Natural killer cell treated with Interleukin-12 subunit alpha and Interleukin-12 subunit beta and Interleukin-15 and Interleukin-18, amount 100 ng/mL, for 72 hours (primary cell): ENCODE measurements around the gene TMEM72. TPM values are rescaled to one million over a fixed set of nuclear protein-coding genes. Genes with fewer than 3 reads are reported as not detected.

Experiments
- ATAC-seq, 2 donors: fragments of 150-1000 bp; cut with Tn5 transposase in 1 of 2; sonication (Bioruptor Pico), chemical (Tn5 transposase) in 1 of 2; 2 replicates each; pipeline ENCODE4 v1.10.0; 2021
- DNase-seq: peaks from one replicate; pipeline ENCODE4 v3.0.0; 2022; ENCODE audit warnings: low spot score
- H3K27ac Mint-ChIP-seq, 2 donors: 1 replicate in 1 of 2; 2 replicates in 1 of 2; pipeline ENCODE4 v1.8.0; 2022; ENCODE audit warnings: mixed read lengths in 2 of 2, mild to moderate bottlenecking in 1 of 2, moderate library complexity in 1 of 2
- H3K27me3 Mint-ChIP-seq, 2 donors: 1 replicate in 1 of 2; 2 replicates in 1 of 2; pipeline ENCODE4 v1.8.0; 2022; ENCODE audit warnings: mixed read lengths in 2 of 2
- H3K36me3 Mint-ChIP-seq: one replicate; pipeline ENCODE4 v1.8.0; 2022; ENCODE audit warnings: mixed read lengths
- H3K4me1 Mint-ChIP-seq, 2 donors: 1 replicate in 1 of 2; 2 replicates in 1 of 2; pipeline ENCODE4 v1.8.0; 2022; ENCODE audit warnings: low read depth in 2 of 2, mixed read lengths in 2 of 2, mild to moderate bottlenecking in 1 of 2
- H3K4me3 Mint-ChIP-seq: one replicate; pipeline ENCODE4 v1.8.0; 2022; ENCODE audit warnings: mixed read lengths
- H3K9me3 Mint-ChIP-seq: 2 replicates; pipeline ENCODE4 v1.8.0; 2022; ENCODE audit warnings: mixed read lengths
- total RNA-seq, 2 donors: library from RNA; stranded (reverse); gene quantifications; one replicate each; pipeline ENCODE4 v1.2.3, GENCODE V29; 2022

The TMEM72 gene
- total RNA-seq, 2 donors from 2014 or later: not detected

GRCh38 chr10:44880090-44880715 lies 30.9 kb upstream of the TMEM72 start:
- DNase-seq (no peak), ATAC-seq (no peak)
- peaks cover 28 to 34% of the 10 kb centered on the region in 2 donors for H3K27me3 Mint-ChIP-seq
- H3K4me1 Mint-ChIP-seq: peaks cover 21% of the 10 kb centered on the region in 2 donors
- H3K27ac Mint-ChIP-seq: peak overlapping the region in 1 of 2 donors; percentile 66
- no peaks in the 10 kb centered on the region for H3K36me3 Mint-ChIP-seq
- peak overlapping the region; percentile 33 for H3K4me3 Mint-ChIP-seq
- no peaks in the 10 kb centered on the region for H3K9me3 Mint-ChIP-seq

GRCh38 chr10:44881649-44882048 lies 29.5 kb upstream of the TMEM72 start:
- Mint-ChIP-seq H3K9me3 (no peaks in the 10 kb centered on the region), H3K27me3 (peaks cover 28 to 34% of the 10 kb centered on the region in 2 donors), H3K36me3 (no peaks in the 10 kb centered on the region), H3K4me3 (no peak overlapping the region), H3K27ac (no peak overlapping the region), H3K4me1 (peaks cover 21% of the 10 kb centered on the region in 2 donors)
- DNase-seq: no peak
- no peak for ATAC-seq

GRCh38 chr10:44882166-44882720 lies 28.9 kb upstream of the TMEM72 start:
- DNase-seq: no peak
- H3K27me3 Mint-ChIP-seq: peaks cover 28 to 34% of the 10 kb centered on the region in 2 donors
- H3K4me1 Mint-ChIP-seq: peaks cover 21% of the 10 kb centered on the region in 2 donors
- no peaks in the 10 kb centered on the region for H3K9me3 Mint-ChIP-seq
- no peaks in the 10 kb centered on the region for H3K36me3 Mint-ChIP-seq
- H3K4me3 Mint-ChIP-seq: no peak overlapping the region
- no peak overlapping the region for H3K27ac Mint-ChIP-seq
- ATAC-seq: no peak

GRCh38 chr10:44883593-44884331 lies 27.4 kb upstream of the TMEM72 start:
- Mint-ChIP-seq H3K27me3 (peaks cover 27 to 34% of the 10 kb centered on the region in 2 donors), H3K36me3 (no peaks in the 10 kb centered on the region), H3K4me1 (peaks cover 19% of the 10 kb centered on the region in 2 donors), H3K4me3 (no peak overlapping the region), H3K27ac (no peak overlapping the region), H3K9me3 (no peaks in the 10 kb centered on the region)
- no peak for DNase-seq
- ATAC-seq: no peak

GRCh38 chr10:44885710-44886109 lies 25.4 kb upstream of the TMEM72 start:
- Mint-ChIP-seq H3K4me3 (no peak overlapping the region), H3K36me3 (no peaks in the 10 kb centered on the region), H3K27ac (no peak overlapping the region), H3K27me3 (peaks cover 16 to 21% of the 10 kb centered on the region in 2 donors), H3K4me1 (peaks cover 4 to 10% of the 10 kb centered on the region in 2 donors), H3K9me3 (no peaks in the 10 kb centered on the region)
- ATAC-seq: no peak
- DNase-seq: no peak

- H3K4me1 Mint-ChIP-seq: peaks cover 0 to 4% of the 10 kb centered on the region in 2 donors
- ATAC-seq (no peak), DNase-seq (no peak)
- H3K27me3 Mint-ChIP-seq: peaks cover 16 to 21% of the 10 kb centered on the region in 2 donors
- no peak overlapping the region for H3K4me3 Mint-ChIP-seq
- H3K36me3 Mint-ChIP-seq: no peaks in the 10 kb centered on the region
- H3K27ac Mint-ChIP-seq: no peak overlapping the region
- H3K9me3 Mint-ChIP-seq: no peaks in the 10 kb centered on the region
Measured at GRCh38 chr10:44886966-44887365, 24.2 kb upstream of the TMEM72 start.

- DNase-seq: no peak
- ATAC-seq: no peak
- Mint-ChIP-seq H3K4me3 (no peak overlapping the region), H3K9me3 (no peaks in the 10 kb centered on the region), H3K36me3 (no peaks in the 10 kb centered on the region), H3K27me3 (peaks cover 2 to 15% of the 10 kb centered on the region in 2 donors), H3K4me1 (no peaks in the 10 kb centered on the region), H3K27ac (no peak overlapping the region)
Measured at GRCh38 chr10:44888886-44889285, 22.3 kb upstream of the TMEM72 start.

GRCh38 chr10:44889834-44890233 lies 21.3 kb upstream of the TMEM72 start:
- no peak overlapping the region for H3K27ac Mint-ChIP-seq
- no peak for DNase-seq
- no peaks in the 10 kb centered on the region for H3K36me3 Mint-ChIP-seq
- H3K27me3 Mint-ChIP-seq: peaks cover 2 to 7% of the 10 kb centered on the region in 2 donors
- H3K4me3 Mint-ChIP-seq: no peak overlapping the region
- no peaks in the 10 kb centered on the region for H3K4me1 Mint-ChIP-seq
- ATAC-seq: no peak
- no peaks in the 10 kb centered on the region for H3K9me3 Mint-ChIP-seq

- peaks cover 2 to 7% of the 10 kb centered on the region in 2 donors for H3K27me3 Mint-ChIP-seq
- no peak overlapping the region for H3K4me3 Mint-ChIP-seq
- H3K4me1 Mint-ChIP-seq: no peaks in the 10 kb centered on the region
- peak; percentile 14 to 40 for ATAC-seq
- DNase-seq: no peak
- H3K27ac Mint-ChIP-seq: no peak overlapping the region
- no peaks in the 10 kb centered on the region for H3K36me3 Mint-ChIP-seq
- H3K9me3 Mint-ChIP-seq: no peaks in the 10 kb centered on the region
Measured at GRCh38 chr10:44890696-44891563, 20.2 kb upstream of the TMEM72 start.

- H3K4me1 Mint-ChIP-seq: no peaks in the 10 kb centered on the region
- peaks cover 2 to 7% of the 10 kb centered on the region in 2 donors for H3K27me3 Mint-ChIP-seq
- ATAC-seq: no peak
- no peak overlapping the region for H3K27ac Mint-ChIP-seq
- no peak for DNase-seq
- H3K4me3 Mint-ChIP-seq: no peak overlapping the region
- H3K9me3 Mint-ChIP-seq: no peaks in the 10 kb centered on the region
- H3K36me3 Mint-ChIP-seq: no peaks in the 10 kb centered on the region
Measured at GRCh38 chr10:44891721-44892120, 19.4 kb upstream of the TMEM72 start.

- no peak for ATAC-seq
- Mint-ChIP-seq H3K9me3 (no peaks in the 10 kb centered on the region), H3K36me3 (no peaks in the 10 kb centered on the region), H3K27me3 (peaks cover 2 to 7% of the 10 kb centered on the region in 2 donors), H3K27ac (no peak overlapping the region), H3K4me3 (no peak overlapping the region), H3K4me1 (no peaks in the 10 kb centered on the region)
- no peak for DNase-seq
Measured at GRCh38 chr10:44893604-44894468, 17.3 kb upstream of the TMEM72 start.

GRCh38 chr10:44894691-44895090 lies 16.4 kb upstream of the TMEM72 start:
- ATAC-seq (no peak), DNase-seq (no peak)
- no peaks in the 10 kb centered on the region for H3K4me1 Mint-ChIP-seq
- H3K27ac Mint-ChIP-seq: no peak overlapping the region
- H3K9me3 Mint-ChIP-seq: no peaks in the 10 kb centered on the region
- H3K36me3 Mint-ChIP-seq: no peaks in the 10 kb centered on the region
- no peak overlapping the region for H3K4me3 Mint-ChIP-seq
- H3K27me3 Mint-ChIP-seq: peaks cover 0 to 7% of the 10 kb centered on the region in 2 donors

GRCh38 chr10:44895280-44895679 lies 15.9 kb upstream of the TMEM72 start:
- no peak overlapping the region for H3K27ac Mint-ChIP-seq
- DNase-seq: no peak
- ATAC-seq: no peak
- H3K36me3 Mint-ChIP-seq: no peaks in the 10 kb centered on the region
- peaks cover 0 to 7% of the 10 kb centered on the region in 2 donors for H3K27me3 Mint-ChIP-seq
- H3K9me3 Mint-ChIP-seq: no peaks in the 10 kb centered on the region
- H3K4me3 Mint-ChIP-seq: no peak overlapping the region
- no peaks in the 10 kb centered on the region for H3K4me1 Mint-ChIP-seq
